Measurements from ENCODE around the gene HECTD1.

HECTD1 gene

DNA sequence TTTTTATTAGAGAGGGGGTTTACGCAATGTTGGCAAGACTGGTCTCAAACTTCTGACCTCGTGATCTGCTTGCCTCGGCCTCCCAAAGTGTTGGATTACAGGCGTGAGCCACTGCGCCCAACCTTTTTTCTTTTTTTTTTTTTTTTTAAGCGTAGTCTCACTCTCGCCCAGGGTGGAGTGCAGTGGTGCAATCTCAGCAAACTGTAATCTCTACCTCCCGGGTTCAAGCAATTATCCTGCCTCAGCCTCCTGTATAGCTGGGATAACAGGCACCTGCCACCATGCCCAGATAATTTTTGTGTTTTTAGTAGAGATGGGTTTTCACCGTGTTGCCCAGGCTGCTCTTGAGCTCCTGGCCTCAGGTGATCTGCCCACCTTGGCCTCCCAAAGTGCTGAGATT lies 8.8 kb upstream of the HECTD1 start:
- no peak for DNase-seq (ENCODE audit: low read depth, low spot score)
- H3K27ac ChIP-seq: no peak overlapping the region
- H3K4me3 ChIP-seq: no peak overlapping the region
- H3K9me3 ChIP-seq (ENCODE audit: low read depth, low read length): no peaks in the 10 kb centered on the region
- H3K36me3 ChIP-seq (ENCODE audit: insufficient read depth, low read length): no peaks in the 10 kb centered on the region
- no peak overlapping the region for H3K9ac ChIP-seq (ENCODE audit: insufficient read length)
- TF ChIP-seq EZH2 (IDR thresholded peaks at IDR 0.05) (no peak), FOXP2 (optimal IDR thresholded peaks at IDR 0.05; ENCODE audit: control extremely low read depth, extremely low read length, insufficient read depth) (no peak), POLR2AphosphoS5 (IDR thresholded peaks at IDR 0.05; ENCODE audit: borderline replicate concordance, low read depth, low read length) (no peak)

DNA sequence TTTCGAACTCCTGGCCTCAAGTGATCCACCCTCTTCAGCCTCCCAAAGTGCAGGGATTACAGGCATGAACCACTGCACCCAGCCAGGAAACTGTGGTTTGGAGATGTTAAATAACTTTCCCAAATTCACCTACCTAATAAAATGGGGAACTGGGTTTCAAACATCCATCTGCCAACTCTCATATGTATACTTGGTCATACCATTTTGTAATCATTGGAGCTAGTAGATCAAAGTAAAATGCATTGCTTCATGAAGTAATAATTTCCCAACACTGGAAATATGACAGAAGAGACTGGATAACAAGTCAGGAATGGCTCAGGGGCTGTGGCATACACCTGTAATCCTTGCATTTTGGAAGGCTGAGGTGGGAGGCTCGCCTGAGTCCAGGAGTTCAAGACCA lies 5.3 kb upstream of the HECTD1 start:
- no peak for DNase-seq (ENCODE audit: low read depth, low spot score)
- Histone ChIP-seq H3K27ac (no peak overlapping the region), H3K9me3 (ENCODE audit: low read depth, low read length) (no peaks in the 10 kb centered on the region), H3K9ac (ENCODE audit: insufficient read length) (no peak overlapping the region), H3K4me3 (no peak overlapping the region), H3K36me3 (ENCODE audit: insufficient read depth, low read length) (no peaks in the 10 kb centered on the region)
- TF ChIP-seq EZH2 (IDR thresholded peaks at IDR 0.05): no peak
- no peak for TF ChIP-seq FOXP2 (optimal IDR thresholded peaks at IDR 0.05; ENCODE audit: control extremely low read depth, extremely low read length, insufficient read depth)
- no peak for TF ChIP-seq POLR2AphosphoS5 (IDR thresholded peaks at IDR 0.05; ENCODE audit: borderline replicate concordance, low read depth, low read length)

DNA sequence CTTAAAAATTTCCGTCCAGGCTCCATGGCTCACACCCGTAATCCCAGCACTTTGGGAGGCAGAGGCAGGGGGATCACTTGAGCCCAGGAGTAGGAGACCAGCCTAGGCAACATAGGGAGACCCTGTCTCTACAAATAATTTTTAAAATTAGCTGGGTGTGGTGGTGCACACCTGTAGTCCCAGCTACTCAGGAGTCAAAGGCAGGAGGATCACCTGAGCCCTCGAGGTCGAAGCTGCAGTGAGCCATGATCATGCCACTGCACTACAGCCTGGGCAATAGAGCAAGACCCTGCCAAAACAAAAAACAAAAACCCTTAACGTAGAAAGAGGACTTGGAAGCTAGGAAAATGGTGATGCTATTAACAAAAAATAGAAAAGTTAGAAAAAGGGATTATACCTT lies 2.0 kb upstream of the HECTD1 start:
- H3K4me3 ChIP-seq: no peak overlapping the region
- DNase-seq (ENCODE audit: low read depth, low spot score): no peak
- no peak for TF ChIP-seq FOXP2 (optimal IDR thresholded peaks at IDR 0.05; ENCODE audit: control extremely low read depth, extremely low read length, insufficient read depth)
- TF ChIP-seq POLR2AphosphoS5 (IDR thresholded peaks at IDR 0.05; ENCODE audit: borderline replicate concordance, low read depth, low read length): no peak
- no peak for TF ChIP-seq EZH2 (IDR thresholded peaks at IDR 0.05)

DNA sequence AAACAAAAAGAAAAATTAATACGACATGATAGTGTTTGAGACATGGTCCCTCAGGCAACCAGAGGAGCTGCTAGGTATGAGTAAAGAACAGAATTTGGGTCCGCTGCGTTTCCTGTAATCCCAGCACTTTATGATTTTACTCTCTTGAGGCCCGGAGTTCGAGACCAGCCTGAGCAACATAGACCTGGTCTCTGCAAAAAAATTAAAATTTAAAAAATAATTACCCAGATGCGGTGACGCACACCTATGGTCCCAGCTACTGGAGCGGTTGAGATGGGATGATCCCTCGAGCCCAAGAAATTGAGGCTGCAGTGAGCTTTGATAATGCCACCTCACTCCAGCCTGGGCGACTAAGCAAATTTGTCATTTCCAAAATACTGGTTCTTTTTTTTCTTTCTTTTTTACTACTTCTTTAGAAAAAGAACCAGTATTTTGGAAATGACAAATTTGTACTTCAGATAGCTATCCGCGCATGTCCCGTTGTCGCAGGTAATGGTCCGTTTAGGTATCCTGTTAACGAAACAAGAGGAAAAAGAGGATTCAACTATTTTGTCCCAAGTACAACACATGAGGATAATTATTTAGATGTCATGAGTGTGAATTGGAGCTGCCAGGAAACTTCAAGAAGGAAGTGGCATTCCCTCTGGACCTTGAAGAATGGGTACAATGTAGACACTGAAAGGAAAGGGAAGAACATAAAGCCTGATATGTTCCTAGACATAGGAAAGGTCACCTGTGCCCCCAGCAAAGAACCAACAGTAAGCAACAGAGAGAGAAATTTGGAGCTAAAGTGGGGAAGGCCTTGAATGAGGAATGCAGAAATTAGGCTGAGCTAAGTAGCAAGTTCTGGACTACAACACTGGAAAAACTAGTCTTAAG lies 1.2 kb upstream of the HECTD1 start:
- no peak for TF ChIP-seq POLR2AphosphoS5 (IDR thresholded peaks at IDR 0.05; ENCODE audit: borderline replicate concordance, low read depth, low read length)
- H3K9me3 ChIP-seq (ENCODE audit: low read depth, low read length): no peaks in the 10 kb centered on the region
- H3K36me3 ChIP-seq (ENCODE audit: insufficient read depth, low read length): peaks cover 18% of the 10 kb centered on the region
- H3K27ac ChIP-seq: peak overlapping the region; percentile 89
- peak overlapping the region; percentile 97 for H3K9ac ChIP-seq (ENCODE audit: insufficient read length)
- DNase-seq (ENCODE audit: low read depth, low spot score): no peak
- peak overlapping the region; percentile 97 for H3K4me3 ChIP-seq

More for the DNA sequence above, 2.0 kb upstream of the HECTD1 start:
- H3K9me3 ChIP-seq (ENCODE audit: low read depth, low read length): no peaks in the 10 kb centered on the region
- no peak overlapping the region for H3K27ac ChIP-seq
- peaks cover 10% of the 10 kb centered on the region; the same call in 1 of the 2 replicates for H3K36me3 ChIP-seq (ENCODE audit: insufficient read depth, low read length)
- H3K9ac ChIP-seq (ENCODE audit: insufficient read length): no peak overlapping the region

DNA sequence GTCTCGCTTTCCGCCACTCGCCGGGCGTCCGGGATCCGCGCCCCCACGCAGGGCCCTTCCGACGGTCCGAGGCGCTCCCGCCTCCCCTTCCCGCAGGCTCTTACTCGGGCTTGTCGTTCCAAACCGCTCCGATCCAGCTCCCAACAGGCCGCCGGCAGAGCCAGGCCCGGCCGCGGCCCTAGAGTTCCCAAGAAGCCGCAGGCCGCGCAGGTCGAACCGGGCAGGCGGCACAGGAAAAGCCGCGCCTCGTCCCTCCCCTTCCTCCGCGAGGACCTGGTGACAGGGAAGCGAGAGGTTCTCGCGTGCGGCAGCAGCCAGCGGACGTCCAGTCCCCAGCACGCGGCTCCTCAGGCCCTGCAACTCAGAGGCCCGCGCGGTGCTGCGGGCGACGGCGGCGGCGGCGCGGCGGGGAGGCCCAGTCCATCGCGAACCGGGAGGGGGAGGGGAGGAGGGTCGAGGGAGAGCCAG lies 272 bp downstream of the HECTD1 start:
- H3K9ac ChIP-seq (ENCODE audit: insufficient read length): peak overlapping the region; percentile 97
- H3K36me3 ChIP-seq (ENCODE audit: insufficient read depth, low read length): peaks cover 25% of the 10 kb centered on the region
- TF ChIP-seq EZH2 (IDR thresholded peaks at IDR 0.05) (no peak), FOXP2 (optimal IDR thresholded peaks at IDR 0.05; ENCODE audit: control extremely low read depth, extremely low read length, insufficient read depth) (no peak), POLR2AphosphoS5 (IDR thresholded peaks at IDR 0.05; ENCODE audit: borderline replicate concordance, low read depth, low read length) (no peak; the same call in 1 of the 2 replicates)
- DNase-seq (ENCODE audit: low read depth, low spot score): no peak
- peak overlapping the region; percentile 97 for H3K4me3 ChIP-seq
- no peaks in the 10 kb centered on the region for H3K9me3 ChIP-seq (ENCODE audit: low read depth, low read length)
- H3K27ac ChIP-seq: peak overlapping the region; percentile 89

DNA sequence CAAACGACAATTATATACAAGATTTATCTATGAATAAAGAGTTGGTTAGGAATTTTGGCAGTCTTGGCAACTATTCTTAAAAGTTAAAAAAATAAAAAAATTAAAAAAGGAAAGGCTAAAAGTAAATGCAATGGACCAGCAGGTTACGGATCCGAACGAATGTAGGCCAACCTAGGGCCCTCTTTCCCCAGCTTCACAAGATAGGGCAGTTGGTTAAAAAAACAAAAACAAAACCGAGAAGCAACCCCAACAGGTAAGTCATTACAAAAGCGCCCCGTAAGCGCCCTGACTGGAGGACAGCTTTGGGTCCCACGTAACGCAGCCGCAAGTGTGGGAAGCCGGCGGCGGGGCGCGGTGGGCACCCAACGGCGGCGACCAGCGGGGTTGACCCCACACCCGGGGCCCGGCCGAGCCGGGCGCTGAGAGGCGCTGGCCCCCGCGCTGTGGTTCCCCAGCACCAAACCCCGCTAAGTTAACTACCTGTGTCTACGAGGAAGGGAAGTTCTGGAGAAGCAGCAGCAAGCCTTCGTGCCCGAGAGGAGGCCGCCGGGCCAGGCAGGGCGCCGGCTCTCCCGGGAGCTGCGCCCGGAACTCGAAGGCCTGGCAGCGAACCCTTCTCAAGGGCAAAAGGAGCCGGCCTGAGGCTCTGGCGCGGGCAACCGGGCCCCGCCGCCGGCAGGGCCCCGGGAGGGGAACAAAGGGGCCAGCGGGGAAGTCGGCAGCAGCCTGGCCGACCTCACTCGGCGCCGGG lies 882 bp downstream of the HECTD1 start:
- no peak for DNase-seq (ENCODE audit: low read depth, low spot score)
- peak overlapping the region; percentile 97 for H3K4me3 ChIP-seq
- H3K9ac ChIP-seq (ENCODE audit: insufficient read length): peak overlapping the region; percentile 97

DNA sequence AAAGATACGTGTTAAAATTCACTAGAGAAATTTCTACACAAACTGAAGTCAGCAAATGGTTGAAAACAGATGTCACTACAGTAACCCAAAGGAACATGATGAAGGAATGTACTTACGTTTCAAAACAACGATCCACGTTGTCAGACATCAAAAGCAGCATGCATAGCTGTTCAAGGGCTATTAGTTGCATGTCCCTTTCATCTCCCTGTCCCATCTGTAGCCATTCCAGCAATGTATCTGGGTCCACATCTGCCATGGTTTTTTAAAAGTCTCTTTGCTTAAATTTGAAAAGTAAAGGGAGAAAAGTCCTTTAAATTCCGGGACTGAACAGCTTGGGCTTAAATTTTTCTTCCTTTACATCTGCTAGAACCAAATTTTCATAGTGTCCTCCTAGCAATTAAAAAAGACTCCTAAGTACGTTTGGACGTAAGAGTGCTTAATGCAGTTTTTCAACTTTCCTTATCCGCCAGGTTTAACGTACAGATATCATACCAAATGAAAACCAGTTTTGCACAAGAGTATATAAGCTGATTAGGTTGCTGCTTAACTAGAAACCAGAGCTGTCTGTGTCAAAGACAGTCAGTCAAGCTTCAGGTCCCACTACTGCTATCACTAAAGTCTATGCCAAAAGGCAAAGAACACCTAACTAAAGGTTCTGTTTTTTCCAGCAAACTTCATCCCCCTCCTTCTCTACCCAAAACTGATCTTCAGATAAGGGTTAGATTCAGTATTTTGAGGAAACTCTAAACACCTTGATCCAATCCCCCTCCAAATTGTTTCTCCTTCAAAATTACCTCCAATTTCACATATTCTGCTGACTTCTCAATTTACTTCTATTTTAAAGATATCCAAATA lies 1.7 kb downstream of the HECTD1 start:
- Histone ChIP-seq H3K9ac (ENCODE audit: insufficient read length) (peak overlapping the region; percentile 97), H3K4me3 (peak overlapping the region; percentile 97), H3K9me3 (ENCODE audit: low read depth, low read length) (no peaks in the 10 kb centered on the region), H3K36me3 (ENCODE audit: insufficient read depth, low read length) (peaks cover 30% of the 10 kb centered on the region), H3K27ac (peak overlapping the region; percentile 39)
- TF ChIP-seq FOXP2 (optimal IDR thresholded peaks at IDR 0.05; ENCODE audit: control extremely low read depth, extremely low read length, insufficient read depth): no peak
- no peak for TF ChIP-seq POLR2AphosphoS5 (IDR thresholded peaks at IDR 0.05; ENCODE audit: borderline replicate concordance, low read depth, low read length)
- no peak for TF ChIP-seq EZH2 (IDR thresholded peaks at IDR 0.05)
- no peak for DNase-seq (ENCODE audit: low read depth, low spot score)

More for the DNA sequence above, 882 bp downstream of the HECTD1 start:
- Histone ChIP-seq H3K27ac (peak overlapping the region; percentile 89), H3K36me3 (ENCODE audit: insufficient read depth, low read length) (peaks cover 25% of the 10 kb centered on the region), H3K9me3 (ENCODE audit: low read depth, low read length) (no peaks in the 10 kb centered on the region)
- no peak for TF ChIP-seq FOXP2 (optimal IDR thresholded peaks at IDR 0.05; ENCODE audit: control extremely low read depth, extremely low read length, insufficient read depth)
- no peak for TF ChIP-seq EZH2 (IDR thresholded peaks at IDR 0.05)
- no peak for TF ChIP-seq POLR2AphosphoS5 (IDR thresholded peaks at IDR 0.05; ENCODE audit: borderline replicate concordance, low read depth, low read length)

All from SK-N-MC (cell line).